ENCODE results near the gene ZNF580. TPM values are rescaled to one million over a fixed set of nuclear protein-coding genes. Genes with fewer than 3 reads are reported as not detected.

The ZNF580 gene
- total and polyA plus RNA-seq, 2 of the 13 experiments (the other 11 are each of a cell fraction or from before 2014, with no cell fraction given), result 4.4 to 6.0 TPM

- TF ChIP-seq ZNF234 (CRISPR knock-in tag; conservative IDR thresholded peaks at IDR 0.05), result no peak
- no peak for TF ChIP-seq PBX3 (CRISPR knock-in tag; IDR thresholded peaks at IDR 0.05; ENCODE audit: borderline replicate concordance)
- 0 out of 2 replicates have a peak, but pooled peaks have one; percentile 43 for TF ChIP-seq HINFP (CRISPR knock-in tag; IDR thresholded peaks at IDR 0.05; ENCODE audit: low read depth)
- TF ChIP-seq KLF15 (CRISPR knock-in tag; IDR thresholded peaks at IDR 0.05; ENCODE audit: borderline replicate concordance), result no peak
- no peak for TF ChIP-seq ZKSCAN5 (CRISPR knock-in tag; IDR thresholded peaks at IDR 0.05)
- TF ChIP-seq SETDB1 (CRISPR knock-in tag; IDR thresholded peaks at IDR 0.05; ENCODE audit: borderline replicate concordance), result no peak
- TF ChIP-seq MAFG (CRISPR knock-in tag; IDR thresholded peaks at IDR 0.05), result no peak
- no peak for TF ChIP-seq NFATC3 (CRISPR knock-in tag; IDR thresholded peaks at IDR 0.05)
- peak; percentile 60; the same call in 1 of the 2 replicates for TF ChIP-seq NKX3-1 (CRISPR knock-in tag; IDR thresholded peaks at IDR 0.05)
- TF ChIP-seq ZZZ3 (CRISPR knock-in tag; IDR thresholded peaks at IDR 0.05; ENCODE audit: borderline replicate concordance), result no peak
- no peak for TF ChIP-seq ZNF850 (CRISPR knock-in tag; conservative IDR thresholded peaks at IDR 0.05)
- TF ChIP-seq TFDP2 (CRISPR knock-in tag; IDR thresholded peaks at IDR 0.05), result peak; percentile 66
- 0 out of 2 replicates have a peak, but pooled peaks have one; percentile 50 for TF ChIP-seq ZNF343 (CRISPR knock-in tag; IDR thresholded peaks at IDR 0.05)
- TF ChIP-seq ARNTL (CRISPR knock-in tag; IDR thresholded peaks at IDR 0.05), result peak; percentile 56
- TF ChIP-seq KLF11 (CRISPR knock-in tag; IDR thresholded peaks at IDR 0.05), result no peak
- TF ChIP-seq ZNF564 (CRISPR knock-in tag; IDR thresholded peaks at IDR 0.05), result 0 out of 2 replicates have a peak, but pooled peaks have one; percentile 7
- 0 out of 2 replicates have a peak, but pooled peaks have one; percentile 55 for TF ChIP-seq ZFP36L1 (CRISPR knock-in tag; IDR thresholded peaks at IDR 0.05)
- 0 out of 2 replicates have a peak, but pooled peaks have one; percentile 37 for TF ChIP-seq ZNF616 (CRISPR knock-in tag; IDR thresholded peaks at IDR 0.05; ENCODE audit: low read depth)
- TF ChIP-seq CBX2 (IDR thresholded peaks at IDR 0.05; ENCODE audit: low read depth, low read length), result no peak
- no peak for TF ChIP-seq CBX2 (CRISPR knock-in tag; IDR thresholded peaks at IDR 0.05; ENCODE audit: low read depth)
- TF ChIP-seq HNRNPH1 (optimal IDR thresholded peaks at IDR 0.05; ENCODE audit: low read depth, low read length), result no peak
- TF ChIP-seq ZSCAN29 (CRISPR knock-in tag; conservative IDR thresholded peaks at IDR 0.05), result peak; percentile 54; the same call in 1 of the 2 replicates
- peak; percentile 76 for TF ChIP-seq U2AF1 (optimal IDR thresholded peaks at IDR 0.05; ENCODE audit: low read depth, low read length)
- no peak for TF ChIP-seq HDAC2 (CRISPR knock-in tag; IDR thresholded peaks at IDR 0.05)
- TF ChIP-seq SAFB2 (CRISPR knock-in tag; IDR thresholded peaks at IDR 0.05; ENCODE audit: borderline replicate concordance, low read depth), result peak; percentile 82
- no peak for TF ChIP-seq ZNF550 (CRISPR knock-in tag; IDR thresholded peaks at IDR 0.05; ENCODE audit: borderline replicate concordance)
- TF ChIP-seq MTA3 (CRISPR knock-in tag; IDR thresholded peaks at IDR 0.05), result no peak
- TF ChIP-seq ZFP82 (CRISPR knock-in tag; IDR thresholded peaks at IDR 0.05; ENCODE audit: borderline replicate concordance), result peak; percentile 70; the same call in 1 of the 2 replicates
These were observed 14.3 kb downstream of the ZNF580 start, which contains the start of gene U2AF2 (continued) for GRCh38 chr19:55654868-55655647.
